H1 (cell line): ENCODE data around the gene INSYN2A. TPM values are rescaled to one million over a fixed set of nuclear protein-coding genes. Genes with fewer than 3 reads are reported as not detected.

Experiments
- CTCF ChIA-PET: fragments of 300-600 bp; sonication (Branson Sonifier 250); formaldehyde crosslinking; loops from one replicate; lab custom pipeline; 2021; ENCODE audit not compliant: partially characterized antibody; lab: Charles Lee
- POLR2A ChIA-PET: fragments of 300-600 bp; sonication (Branson Sonifier 250); formaldehyde crosslinking; loops from one replicate; lab custom pipeline; 2021; ENCODE audit warnings: inconsistent platforms; ENCODE audit not compliant: partially characterized antibody; lab: Charles Lee
- DNase-seq, 2 experiments: peaks; one replicate each; pipeline versions ENCODE4 v3.0.0 to v3.0.0-alpha.2; 2010 to 2022; ENCODE audit warnings: low spot score in 2 of 2, low read depth in 1 of 2, mixed read lengths in 1 of 2
- FAIRE-seq: peaks from 2 replicates; lab custom pipeline; 2011; peaks lifted over from hg19 to GRCh38; lab: Jason Lieb, UNC
- H2AFZ ChIP-seq: 2 replicates; pipeline ENCODE4 v1.8.1; 2012; ENCODE audit warnings: low read length, inconsistent platforms
- H2AK5ac ChIP-seq: 2 replicates; pipeline ENCODE4 v1.6.1; 2013; ENCODE audit warnings: low read depth, low read length
- H2BK120ac ChIP-seq: replicated peaks from 2 replicates; pipeline ENCODE3; 2013; ENCODE audit warnings: low read depth, low read length, inconsistent platforms
- H2BK12ac ChIP-seq: 2 replicates; pipeline ENCODE4 v1.6.1; 2013; ENCODE audit warnings: low read depth, low read length
- H2BK15ac ChIP-seq: 2 replicates; pipeline ENCODE4 v1.6.1; 2013; ENCODE audit warnings: low read length
- H2BK20ac ChIP-seq: 2 replicates; pipeline ENCODE4 v1.6.1; 2013; ENCODE audit warnings: low read length
- H2BK5ac ChIP-seq: 2 replicates; pipeline ENCODE4 v1.6.1; 2013; ENCODE audit warnings: low read depth, low read length
- H3K14ac ChIP-seq: 2 replicates; pipeline ENCODE4 v1.6.1; 2013; ENCODE audit warnings: inconsistent platforms; ENCODE audit not compliant: insufficient read length
- H3K18ac ChIP-seq: 2 replicates; pipeline ENCODE4 v1.6.1; 2013; ENCODE audit warnings: low read length; ENCODE audit errors: extremely low read depth
- H3K23ac ChIP-seq: 2 replicates; pipeline ENCODE4 v1.6.1; 2013; ENCODE audit warnings: inconsistent platforms; ENCODE audit not compliant: insufficient read length
- H3K23me2 ChIP-seq: 2 replicates; pipeline ENCODE4 v1.6.1; 2013; ENCODE audit warnings: low read depth, low read length
- H3K27ac ChIP-seq: 2 replicates; pipeline ENCODE4 v1.6.1; 2011; ENCODE audit warnings: low read depth, low read length, inconsistent platforms
- H3K27me3 ChIP-seq, 4 experiments: replicated peaks in 1 of 4; 1 replicate in 1 of 4; 2 replicates in 3 of 4; pipeline versions ENCODE4 v1.6.1 to v1.8.1; 2011 to 2013; ENCODE audit warnings: low read length in 3 of 4, mild to moderate bottlenecking in 3 of 4, inconsistent platforms in 2 of 4, mixed read lengths in 2 of 4, moderate library complexity in 1 of 4; ENCODE audit not compliant: control insufficient read depth in 3 of 4, insufficient read depth in 3 of 4; ENCODE audit errors: extremely low read depth in 1 of 4
- H3K36me3 ChIP-seq, 4 experiments: 2 replicates each; pipeline versions ENCODE4 v1.6.1 to v1.8.1; 2011 to 2013; ENCODE audit warnings: mild to moderate bottlenecking in 4 of 4, low read length in 3 of 4, moderate library complexity in 2 of 4, control low read depth in 1 of 4, inconsistent platforms in 1 of 4; ENCODE audit not compliant: insufficient read depth in 4 of 4, control insufficient read depth in 2 of 4
- H3K4ac ChIP-seq: replicated peaks from 2 replicates; pipeline ENCODE3; 2013; ENCODE audit warnings: low read length, low read depth, mixed read lengths, inconsistent platforms; ENCODE audit not compliant: insufficient read length
- H3K4me1 ChIP-seq, 4 experiments: replicated peaks in 1 of 4; 1 replicate in 1 of 4; 2 replicates in 3 of 4; pipeline versions ENCODE4 v1.6.1 to v1.8.1; 2011 to 2013; ENCODE audit warnings: low read length in 3 of 4, inconsistent platforms in 2 of 4, mixed read lengths in 1 of 4; ENCODE audit not compliant: insufficient read depth in 4 of 4, control insufficient read depth in 3 of 4
- H3K4me2 ChIP-seq, 2 experiments: 2 replicates each; pipeline versions ENCODE4 v1.6.1 to v1.8.1; 2011 to 2013; ENCODE audit warnings: low read depth in 2 of 2, low read length in 2 of 2, control low read depth in 1 of 2, inconsistent platforms in 1 of 2, mild to moderate bottlenecking in 1 of 2; ENCODE audit not compliant: insufficient read depth in 1 of 2
- H3K4me3 ChIP-seq, 4 experiments: fragments of 200-600, 300-600 bp in 1 of 4; sonication (generic), shearing (Covaris generic), sonication (Bioruptor Twin) in 1 of 4; 2 replicates each; pipeline versions ENCODE4 v1.5.1 to v1.8.1; 2011 to 2016; ENCODE audit warnings: low read length in 4 of 4, low read depth in 3 of 4, control low read depth in 2 of 4, inconsistent platforms in 2 of 4, mild to moderate bottlenecking in 2 of 4, mixed read lengths in 1 of 4, moderate library complexity in 1 of 4; ENCODE audit not compliant: insufficient read depth in 2 of 4; ENCODE audit errors: extremely low read depth in 1 of 4
- H3K56ac ChIP-seq: replicated peaks from 2 replicates; pipeline ENCODE3; 2013; ENCODE audit warnings: low read depth, mild to moderate bottlenecking, mixed read lengths, low read length, inconsistent platforms; ENCODE audit not compliant: insufficient read length
- H3K79me1 ChIP-seq: 2 replicates; pipeline ENCODE4 v1.6.1; 2013; ENCODE audit warnings: low read depth, low read length, control low read depth
- H3K79me2 ChIP-seq, 2 experiments: 2 replicates each; pipeline versions ENCODE4 v1.6.1 to v1.8.1; 2012 to 2013; ENCODE audit warnings: low read length in 2 of 2, mild to moderate bottlenecking in 2 of 2, inconsistent platforms in 1 of 2; ENCODE audit not compliant: insufficient read depth in 2 of 2, control insufficient read depth in 1 of 2
- H3K9ac ChIP-seq, 4 experiments: replicated peaks in 1 of 4; 1 replicate in 1 of 4; 2 replicates in 3 of 4; pipeline versions ENCODE4 v1.6.1 to v1.8.1; 2011 to 2013; ENCODE audit warnings: low read depth in 3 of 4, low read length in 3 of 4, control low read depth in 2 of 4, mild to moderate bottlenecking in 2 of 4, moderate library complexity in 2 of 4, inconsistent platforms in 1 of 4; ENCODE audit errors: extremely low read depth in 1 of 4
- H3K9me3 ChIP-seq, 2 experiments: 2 replicates each; pipeline versions ENCODE4 v1.6.1 to v1.8.1; 2012 to 2013; ENCODE audit warnings: mild to moderate bottlenecking in 2 of 2, moderate library complexity in 2 of 2, control low read depth in 1 of 2, inconsistent platforms in 1 of 2, low read depth in 1 of 2, low read length in 1 of 2, mixed read lengths in 1 of 2; ENCODE audit not compliant: insufficient read depth in 2 of 2
- H4K20me1 ChIP-seq, 2 experiments: replicated peaks in 1 of 2; 2 replicates each; pipeline versions ENCODE3 to v1.8.1; 2011 to 2013; ENCODE audit warnings: inconsistent platforms in 2 of 2, low read length in 2 of 2, mild to moderate bottlenecking in 1 of 2; ENCODE audit not compliant: insufficient read depth in 2 of 2, control insufficient read depth in 1 of 2
- H4K5ac ChIP-seq: 2 replicates; pipeline ENCODE4 v1.6.1; 2013; ENCODE audit warnings: low read length, low read depth, mixed read lengths, inconsistent platforms; ENCODE audit not compliant: insufficient read length
- H4K8ac ChIP-seq: 2 replicates; pipeline ENCODE4 v1.8.0; 2013; ENCODE audit warnings: mild to moderate bottlenecking, moderate library complexity, low read length, inconsistent platforms; ENCODE audit not compliant: insufficient read depth; ENCODE audit errors: extremely low read depth
- H4K91ac ChIP-seq: replicated peaks from 2 replicates; pipeline ENCODE3; 2013; ENCODE audit warnings: low read length, mixed read lengths, inconsistent platforms; ENCODE audit not compliant: insufficient read length
- CBX8 ChIP-seq: fragments of 300-800, 300-1000 bp; sonication (generic); IDR thresholded peaks from 2 replicates; pipeline ENCODE4 v1.7.1; 2016; ENCODE audit warnings: low read depth, low read length, borderline replicate concordance
- KDM4A ChIP-seq: IDR thresholded peaks from one replicate; pipeline ENCODE4 v1.7.1; 2012; ENCODE audit warnings: low read depth, mild to moderate bottlenecking, moderate library complexity, low read length, inconsistent platforms; ENCODE audit not compliant: severe bottlenecking
- RXRA ChIP-seq: IDR thresholded peaks from 2 replicates; pipeline ENCODE4 v1.6.1; 2011; ENCODE audit warnings: low read depth, mild to moderate bottlenecking, low read length, moderate library complexity; ENCODE audit not compliant: insufficient read depth
- SAP30 ChIP-seq: fragments of 300-600 bp; sonication (generic); IDR thresholded peaks from 2 replicates; pipeline ENCODE4 v1.7.1; 2012; ENCODE audit warnings: low read length, moderate library complexity, mild to moderate bottlenecking, inconsistent platforms; ENCODE audit not compliant: insufficient read depth, insufficient replicate concordance
- SP4 ChIP-seq: IDR thresholded peaks from 2 replicates; pipeline ENCODE4 v1.6.1; 2012; ENCODE audit warnings: low read length, inconsistent platforms
- TAF7 ChIP-seq: optimal IDR thresholded peaks from 2 replicates; pipeline ENCODE3; 2011; ENCODE audit warnings: low read depth, mild to moderate bottlenecking, inconsistent platforms, low read length, moderate library complexity, borderline replicate concordance
- ZNF274 ChIP-seq: IDR thresholded peaks from 2 replicates; pipeline ENCODE4 v1.7.0; 2012; ENCODE audit warnings: low read length, borderline replicate concordance; ENCODE audit errors: extremely low read depth
- WGBS, 2 experiments: shearing (Covaris generic) in 1 of 2; methylation state at CpG; one replicate each; pipeline versions ENCODE4 v1.1.6 to v1.1.7; 2013 to 2015; ENCODE audit warnings: low lambda C conversion rate in 2 of 2, mixed read lengths in 2 of 2, inconsistent platforms in 1 of 2, low coverage in 1 of 2, missing lambda C conversion rate in 1 of 2; ENCODE audit not compliant: insufficient replicate concordance in 2 of 2, insufficient coverage in 1 of 2, insufficient read length in 1 of 2; ENCODE audit errors: extremely low coverage in 1 of 2, missing lambda C conversion rate in 1 of 2; 5-methylcytosine and 5-hydroxymethylcytosine counted together
- polyA plus RNA-seq, 7 experiments: library from polyadenylated mRNA; depleted of rRNA in 3 of 7; stranded (reverse) in 5 of 7; unstranded in 2 of 7; fragments of >200 nt in 5 of 7; fragments of 200-250 nt in 2 of 7; gene quantifications; 1 replicate in 5 of 7; 2 replicates in 1 of 7; 4 replicates in 1 of 7; pipeline versions ENCODE4 v1.2.1 to v1.2.3, GENCODE V29; 2011 to 2013; ENCODE audit warnings: missing spikeins in 2 of 7, mixed read lengths in 2 of 7
- total RNA-seq: library from RNA; stranded (reverse); fragmentation: NEBNext Ultra II Directional; extraction: Animal tissue kit (Norgen Biotek cat#: 25700); gene quantifications from 2 replicates; pipeline ENCODE4 v1.2.1, GENCODE V29; 2021

The INSYN2A gene
- total and polyA plus RNA-seq, 2 of the 8 experiments (the other 6 are each of a cell fraction or from before 2014, with no cell fraction given): 0.11 to 0.19 TPM

- 83% methylated on average over 2 of the region's 2 CpGs; no CpG with 5 or more reads in 1 of the 2 experiments for WGBS, 2 experiments
- Histone ChIP-seq H3K4ac (no peak overlapping the region), H3K18ac (no peak overlapping the region), H4K5ac (no peak overlapping the region), H3K79me1 (no peaks in the 10 kb centered on the region), H3K23me2 (peaks cover 13% of the 10 kb centered on the region; the same call in 1 of the 2 replicates), H3K23ac (no peak overlapping the region), H4K8ac (no peak overlapping the region), H2AK5ac (no peak overlapping the region), H2BK120ac (no peak overlapping the region), H4K91ac (no peak overlapping the region), H3K27ac (no peak overlapping the region), H3K56ac (no peak overlapping the region), H2BK15ac (no peak overlapping the region), H4K20me1 (peaks cover 8 to 12% of the 10 kb centered on the region in 2 experiments), H2BK20ac (no peak overlapping the region), H3K4me3 (no peak overlapping the region), H3K14ac (no peak overlapping the region), H3K27me3 (peaks cover 0 to 27% (median 17%) of the 10 kb centered on the region in 4 experiments; a peak in 6 of 7 replicates), H3K4me2 (no peak overlapping the region), H3K4me1 (peaks cover 3 to 9% (median 7%) of the 10 kb centered on the region in 4 experiments; a peak in 5 of 7 replicates), H2BK5ac (no peak overlapping the region), H3K9me3 (no peaks in the 10 kb centered on the region), H3K36me3 (no peaks in the 10 kb centered on the region), H2BK12ac (no peak overlapping the region), H2AFZ (no peak overlapping the region), H3K79me2 (no peaks in the 10 kb centered on the region), H3K9ac (no peak overlapping the region)
- TF ChIP-seq SAP30: no peak
- no peak for TF ChIP-seq ZNF274
- TF ChIP-seq CBX8: no peak
- TF ChIP-seq SP4: no peak
- TF ChIP-seq TAF7: no peak
- no peak for TF ChIP-seq RXRA
- TF ChIP-seq KDM4A: no peak
- DNase-seq (no peak), FAIRE-seq (no peak)
- ChIA-PET POLR2A (no interaction called here), CTCF (interaction anchor here (0.6 to 1.7 kb wide), 5 partner anchors 10 to 850 kb away, joined by 3 to 8 read pairs (median 4); no protein-coding TSS in a partner anchor)
Observed at GRCh38 chr10:127198721-127199120, 2.3 kb upstream of the INSYN2A start.
